Subcutaneous abdominal adipose tissue (tissue), 5 donors: Measurements from ENCODE around the gene CBX4.

Experiments used
- H3K27ac ChIP-seq: one replicate; pipeline ENCODE4 v1.7.0; 2013; ENCODE audit warnings: low read depth, mild to moderate bottlenecking, inconsistent platforms, low read length, moderate library complexity
- H3K27me3 ChIP-seq, 5 donors: one replicate each; pipeline ENCODE4 v1.7.0; 2013; ENCODE audit warnings: low read length in 5 of 5, inconsistent platforms in 1 of 5; ENCODE audit not compliant: control insufficient read depth in 5 of 5, insufficient read depth in 4 of 5
- H3K36me3 ChIP-seq, 5 donors: one replicate each; pipeline ENCODE4 v1.7.0; 2013; ENCODE audit warnings: low read length in 5 of 5; ENCODE audit not compliant: control insufficient read depth in 5 of 5, insufficient read depth in 5 of 5
- H3K4me1 ChIP-seq, 5 donors: one replicate each; pipeline ENCODE4 v1.7.0; 2013; ENCODE audit warnings: low read length in 5 of 5, mild to moderate bottlenecking in 3 of 5, moderate library complexity in 1 of 5; ENCODE audit not compliant: control insufficient read depth in 5 of 5, insufficient read depth in 5 of 5
- H3K4me3 ChIP-seq, 5 donors: one replicate each; pipeline ENCODE4 v1.7.0; 2013; ENCODE audit warnings: low read length in 5 of 5, low read depth in 1 of 5
- H3K9ac ChIP-seq, 5 donors: one replicate each; pipeline ENCODE4 v1.7.0; 2013; ENCODE audit warnings: low read length in 5 of 5, mild to moderate bottlenecking in 4 of 5, moderate library complexity in 3 of 5
- H3K9me3 ChIP-seq, 5 donors: one replicate each; pipeline ENCODE4 v1.7.0; 2013; ENCODE audit warnings: low read length in 5 of 5; ENCODE audit not compliant: control insufficient read depth in 5 of 5
- donor health status: healthy.
- donor health status: healthy.
- donor health status: healthy.
- donor health status: healthy.
- donor health status: healthy.

CBX4 gene

GRCh38 chr17:79822583-79823124, 16.6 kb downstream of the CBX4 start:
- peaks cover 0 to 15% (median 0%) of the 10 kb centered on the region in 5 donors for H3K4me1 ChIP-seq
- peaks cover 0 to 18% (median 9%) of the 10 kb centered on the region in 5 donors for H3K27me3 ChIP-seq
- H3K36me3 ChIP-seq, result no peaks in the 10 kb centered on the region

GRCh38 chr17:79821331-79822095, 17.7 kb downstream of the CBX4 start:
- Histone ChIP-seq H3K9me3 (no peaks in the 10 kb centered on the region), H3K4me1 (peaks cover 0 to 9% (median 0%) of the 10 kb centered on the region in 5 donors)

More at GRCh38 chr17:79822583-79823124, 16.6 kb downstream of the CBX4 start:
- no peaks in the 10 kb centered on the region for H3K9me3 ChIP-seq
- H3K4me3 ChIP-seq, result no peak overlapping the region
- no peak overlapping the region for H3K27ac ChIP-seq
- H3K9ac ChIP-seq, result no peak overlapping the region

GRCh38 chr17:79820959-79821330, 18.3 kb downstream of the CBX4 start:
- peaks cover 0 to 4% (median 0%) of the 10 kb centered on the region in 5 donors for H3K4me1 ChIP-seq

More at GRCh38 chr17:79821331-79822095, 17.7 kb downstream of the CBX4 start:
- peaks cover 0 to 16% (median 10%) of the 10 kb centered on the region in 5 donors for H3K27me3 ChIP-seq
- no peak overlapping the region for H3K4me3 ChIP-seq
- no peak overlapping the region for H3K9ac ChIP-seq
- H3K27ac ChIP-seq, result no peak overlapping the region
- H3K36me3 ChIP-seq, result no peaks in the 10 kb centered on the region

GRCh38 chr17:79819534-79820276, 19.5 kb downstream of the CBX4 start:
- no peaks in the 10 kb centered on the region for H3K9me3 ChIP-seq
- peaks cover 0 to 30% (median 19%) of the 10 kb centered on the region in 5 donors for H3K27me3 ChIP-seq
- no peak overlapping the region for H3K27ac ChIP-seq
- no peak overlapping the region for H3K9ac ChIP-seq
- H3K4me3 ChIP-seq, result no peak overlapping the region
- H3K36me3 ChIP-seq, result no peaks in the 10 kb centered on the region
- H3K4me1 ChIP-seq, result peaks cover 0 to 11% (median 9%) of the 10 kb centered on the region in 5 donors

More at GRCh38 chr17:79820959-79821330, 18.3 kb downstream of the CBX4 start:
- Histone ChIP-seq H3K27ac (no peak overlapping the region), H3K9me3 (no peaks in the 10 kb centered on the region), H3K9ac (no peak overlapping the region), H3K36me3 (no peaks in the 10 kb centered on the region), H3K27me3 (peaks cover 0 to 20% (median 16%) of the 10 kb centered on the region in 5 donors), H3K4me3 (no peak overlapping the region)

GRCh38 chr17:79819085-79819484, 20.2 kb downstream of the CBX4 start:
- Histone ChIP-seq H3K27ac (no peak overlapping the region), H3K9ac (no peak overlapping the region), H3K27me3 (peaks cover 3 to 37% (median 24%) of the 10 kb centered on the region in 5 donors), H3K4me3 (no peak overlapping the region), H3K36me3 (no peaks in the 10 kb centered on the region), H3K4me1 (peaks cover 0 to 17% (median 14%) of the 10 kb centered on the region in 5 donors), H3K9me3 (no peaks in the 10 kb centered on the region)

GRCh38 chr17:79818026-79818758, 21.0 kb downstream of the CBX4 start:
- no peak overlapping the region for H3K9ac ChIP-seq
- H3K27ac ChIP-seq, result no peak overlapping the region
- no peaks in the 10 kb centered on the region for H3K9me3 ChIP-seq
- H3K36me3 ChIP-seq, result no peaks in the 10 kb centered on the region
- no peak overlapping the region for H3K4me3 ChIP-seq
- H3K4me1 ChIP-seq, result peaks cover 0 to 18% (median 15%) of the 10 kb centered on the region in 5 donors
- peaks cover 4 to 37% (median 24%) of the 10 kb centered on the region in 5 donors for H3K27me3 ChIP-seq

- Histone ChIP-seq H3K9ac (no peak overlapping the region), H3K4me1 (peaks cover 0 to 39% (median 32%) of the 10 kb centered on the region in 5 donors), H3K36me3 (no peaks in the 10 kb centered on the region), H3K4me3 (no peak overlapping the region), H3K27ac (no peak overlapping the region), H3K27me3 (peaks cover 24 to 57% (median 43%) of the 10 kb centered on the region in 5 donors), H3K9me3 (no peaks in the 10 kb centered on the region)
These were observed 23.3 kb downstream of the CBX4 start for GRCh38 chr17:79815836-79816461.

GRCh38 chr17:79814974-79815835, 24.0 kb downstream of the CBX4 start:
- H3K4me1 ChIP-seq, result peaks cover 0 to 44% (median 37%) of the 10 kb centered on the region in 5 donors
- no peaks in the 10 kb centered on the region for H3K36me3 ChIP-seq
- H3K27ac ChIP-seq, result no peak overlapping the region
- H3K27me3 ChIP-seq, result peaks cover 27 to 62% (median 49%) of the 10 kb centered on the region in 5 donors
- no peaks in the 10 kb centered on the region for H3K9me3 ChIP-seq
- H3K4me3 ChIP-seq, result peak overlapping the region in 2 of 5 donors; percentile 17 to 42
- no peak overlapping the region for H3K9ac ChIP-seq
